WI38 (cell line): ENCODE measurements around the gene INHBA.

Experiments used
- H3K4me3 ChIP-seq: 2 replicates; pipeline ENCODE4 v1.5.1; 2011; ENCODE audit warnings: low read depth, mild to moderate bottlenecking, control low read depth, low read length
- CTCF ChIP-seq: IDR thresholded peaks from 2 replicates; pipeline ENCODE4 v1.5.1; 2012; ENCODE audit warnings: low read depth, mild to moderate bottlenecking, control low read depth, low read length

Gene INHBA

GRCh38 chr7:41656366-41656765, 46.5 kb downstream of the INHBA start:
- H3K4me3 ChIP-seq: no peak overlapping the region
- TF ChIP-seq CTCF: no peak

- no peak for TF ChIP-seq CTCF
- H3K4me3 ChIP-seq: no peak overlapping the region
Observed at GRCh38 chr7:41655426-41655825, 47.5 kb downstream of the INHBA start.

GRCh38 chr7:41652267-41652666, 50.6 kb downstream of the INHBA start:
- no peak for TF ChIP-seq CTCF
- H3K4me3 ChIP-seq: no peak overlapping the region

- TF ChIP-seq CTCF: no peak
- no peak overlapping the region for H3K4me3 ChIP-seq
Observed at GRCh38 chr7:41648501-41648900, 54.4 kb downstream of the INHBA start.

- H3K4me3 ChIP-seq: no peak overlapping the region
- no peak for TF ChIP-seq CTCF
Observed at GRCh38 chr7:41643616-41644015, 59.3 kb downstream of the INHBA start.

GRCh38 chr7:41641665-41642014, 61.2 kb downstream of the INHBA start:
- no peak overlapping the region for H3K4me3 ChIP-seq
- no peak for TF ChIP-seq CTCF

GRCh38 chr7:41641011-41641664, 61.8 kb downstream of the INHBA start:
- no peak overlapping the region for H3K4me3 ChIP-seq
- no peak for TF ChIP-seq CTCF
